Tibial nerve (tissue), 4 donors: Measurements from ENCODE around the gene UBXN6.

Experiments
- CTCF ChIP-seq, 5 experiments: fragments of 200-600 bp in 3 of 5; fragments of 450-650 bp in 2 of 5; sonication (generic) in 3 of 5; IDR thresholded peaks; one replicate each; pipeline ENCODE4 v1.5.1; 2016 to 2019; ENCODE audit warnings: antibody characterized with exemption in 5 of 5, mild to moderate bottlenecking in 3 of 5, moderate library complexity in 2 of 5
- EP300 ChIP-seq, 2 donors: sonication (generic); formaldehyde crosslinking; IDR thresholded peaks; one replicate each; pipeline ENCODE4 v1.6.1; 2017; ENCODE audit warnings: antibody characterized with exemption in 2 of 2, mild to moderate bottlenecking in 1 of 2

GRCh38 chr19:4437103-4437502 is 20.5 kb downstream of the UBXN6 start:
- no peak for TF ChIP-seq EP300 (IDR thresholded peaks at IDR 0.05)
- TF ChIP-seq CTCF (IDR thresholded peaks at IDR 0.05): no peak
